Measurements from ENCODE around the gene PACRG. TPM values are rescaled to one million over a fixed set of nuclear protein-coding genes. Genes with fewer than 3 reads are reported as not detected.
"Not testable (repeated sequence)": the region's sequence is repeated elsewhere in the genome, so short reads cannot be mapped to it uniquely, and the experiment has no call there.

Gene PACRG
- not detected for total RNA-seq
- polyA plus RNA-seq: not detected

DNA sequence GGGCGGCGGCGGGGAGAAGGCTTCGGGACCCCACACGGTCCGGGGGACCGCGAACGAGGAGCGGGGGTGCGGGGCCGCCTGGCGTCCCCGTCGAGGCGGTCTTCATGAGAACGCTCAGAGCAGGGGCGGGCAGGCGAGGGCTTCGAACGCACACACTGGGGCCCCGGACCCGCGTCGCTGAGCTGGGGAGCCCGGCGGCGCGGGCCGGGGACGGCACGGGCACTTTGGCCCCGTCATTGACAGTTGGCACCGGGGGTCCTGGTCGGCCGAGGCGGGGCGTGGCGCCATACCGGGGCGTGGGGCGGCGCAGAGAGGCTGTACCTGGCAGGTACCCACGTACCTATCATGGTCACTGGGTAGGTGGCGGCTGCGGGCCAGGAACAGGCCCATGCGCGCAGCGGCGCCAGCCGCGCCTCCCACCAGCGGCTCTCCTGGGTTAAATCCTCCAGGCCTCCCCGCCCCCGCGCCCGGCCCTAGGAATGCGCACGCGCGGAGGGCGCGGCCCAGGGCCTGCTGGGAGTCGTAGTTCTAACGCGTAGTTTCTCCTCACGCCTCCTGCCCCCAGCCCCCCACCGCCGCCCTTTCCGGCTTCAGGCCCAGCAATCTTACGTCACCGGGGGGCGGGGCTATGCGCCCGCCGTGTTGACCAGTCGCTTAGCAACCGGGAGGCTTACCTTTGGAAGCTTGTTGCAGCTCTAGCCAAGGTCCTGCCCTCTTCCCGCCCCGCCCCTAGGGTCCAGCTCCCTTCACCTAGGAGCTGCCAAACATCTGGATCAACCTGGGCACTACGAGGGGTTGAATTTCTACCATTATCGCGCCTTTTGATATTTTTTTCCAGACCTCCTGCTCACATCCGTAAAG lies at the start of gene PACRG, which contains the start of gene PRKN:
Gene PACRG, plus strand, starts transcription at position 653 of the 861 bp plus-strand sequence.
Gene PRKN, minus strand, starts transcription at position 445 of the 861 bp plus-strand sequence.
- Mint-ChIP-seq H3K36me3 (peaks cover 0 to 1% (median 0%) of the 10 kb centered on the region in 3 donors), H3K27ac (peak within 1 kb of the TSS; percentile 87 to 99 (median 97)), H3K4me3 (peak within 1 kb of the TSS; percentile 83 to 99 (median 93)), H3K27me3 (peaks cover 4 to 9% of the 10 kb centered on the region in 2 donors), H3K9me3 (peaks cover 0 to 2% (median 0%) of the 10 kb centered on the region in 5 donors), H3K4me1 (peaks cover 8 to 19% (median 18%) of the 10 kb centered on the region in 3 donors)
- H3K27me3 ChIP-seq (ENCODE audit: insufficient read depth, low read length, poor library complexity, severe bottlenecking): no peaks in the 10 kb centered on the region
- peak within 1 kb of the TSS; percentile 64 for H3K27ac ChIP-seq (ENCODE audit: low read depth, low read length)
- peak; percentile 92 to 99 (median 94) for DNase-seq
- H3K4me1 ChIP-seq (ENCODE audit: insufficient read depth, low read length): peaks cover 12% of the 10 kb centered on the region
- H3K36me3 ChIP-seq (ENCODE audit: insufficient read depth, low read length): no peaks in the 10 kb centered on the region
- CTCF ChIA-PET: no interaction called here
- H3K4me3 ChIP-seq (ENCODE audit: low read length): peak within 1 kb of the TSS; percentile 61
- no peaks in the 10 kb centered on the region for H3K9me3 ChIP-seq (ENCODE audit: low read length)
- POLR2A ChIA-PET: no interaction called here

GRCh38 chr6:162678896-162679295 lies 48.9 kb upstream of the PACRG start:
- H3K4me3 Mint-ChIP-seq; H3K9me3 ChIP-seq (ENCODE audit: low read length); H3K4me1 ChIP-seq (ENCODE audit: insufficient read depth, low read length); POLR2A ChIA-PET; H3K27me3 Mint-ChIP-seq; H3K9me3 Mint-ChIP-seq; H3K4me3 ChIP-seq (ENCODE audit: low read length); H3K27ac ChIP-seq (ENCODE audit: low read depth, low read length); H3K27ac Mint-ChIP-seq; H3K27me3 ChIP-seq (ENCODE audit: insufficient read depth, low read length, poor library complexity, severe bottlenecking); DNase-seq; CTCF ChIA-PET; H3K36me3 ChIP-seq (ENCODE audit: insufficient read depth, low read length); H3K36me3 Mint-ChIP-seq; H3K4me1 Mint-ChIP-seq: not testable (repeated sequence)

- ChIA-PET CTCF (no interaction called here), POLR2A (no interaction called here)
- Histone ChIP-seq H3K4me3 (ENCODE audit: low read length) (no peak overlapping the region), H3K9me3 (ENCODE audit: low read length) (no peaks in the 10 kb centered on the region), H3K4me1 (ENCODE audit: insufficient read depth, low read length) (no peaks in the 10 kb centered on the region), H3K27me3 (ENCODE audit: insufficient read depth, low read length, poor library complexity, severe bottlenecking) (no peaks in the 10 kb centered on the region), H3K27ac (ENCODE audit: low read depth, low read length) (no peak overlapping the region), H3K36me3 (ENCODE audit: insufficient read depth, low read length) (no peaks in the 10 kb centered on the region)
- peaks cover 0 to 9% (median 0%) of the 10 kb centered on the region in 3 donors for H3K36me3 Mint-ChIP-seq
- no peak overlapping the region for H3K27ac Mint-ChIP-seq
- peaks cover 0 to 2% (median 0%) of the 10 kb centered on the region in 5 donors for H3K9me3 Mint-ChIP-seq
- no peak for DNase-seq
- H3K27me3 Mint-ChIP-seq: no peaks in the 10 kb centered on the region
- no peaks in the 10 kb centered on the region for H3K4me1 Mint-ChIP-seq
- no peak overlapping the region for H3K4me3 Mint-ChIP-seq
Measured at GRCh38 chr6:162679681-162680080, 48.1 kb upstream of the PACRG start.

- H3K36me3 ChIP-seq (ENCODE audit: insufficient read depth, low read length): no peaks in the 10 kb centered on the region
- POLR2A ChIA-PET: no interaction called here
- H3K27me3 ChIP-seq (ENCODE audit: insufficient read depth, low read length, poor library complexity, severe bottlenecking): no peaks in the 10 kb centered on the region
- no peaks in the 10 kb centered on the region for H3K4me1 Mint-ChIP-seq
- H3K27ac Mint-ChIP-seq: no peak overlapping the region
- no peaks in the 10 kb centered on the region for H3K4me1 ChIP-seq (ENCODE audit: insufficient read depth, low read length)
- no peak overlapping the region for H3K27ac ChIP-seq (ENCODE audit: low read depth, low read length)
- H3K36me3 Mint-ChIP-seq: peaks cover 0 to 9% (median 0%) of the 10 kb centered on the region in 3 donors
- H3K27me3 Mint-ChIP-seq: no peaks in the 10 kb centered on the region
- H3K4me3 Mint-ChIP-seq: no peak overlapping the region
- CTCF ChIA-PET: no interaction called here
- peaks cover 0 to 2% (median 0%) of the 10 kb centered on the region in 5 donors for H3K9me3 Mint-ChIP-seq
- H3K9me3 ChIP-seq (ENCODE audit: low read length): no peaks in the 10 kb centered on the region
- H3K4me3 ChIP-seq (ENCODE audit: low read length): no peak overlapping the region
- DNase-seq: no peak
Measured at GRCh38 chr6:162680367-162680766, 47.4 kb upstream of the PACRG start.

- ChIA-PET POLR2A (no interaction called here), CTCF (no interaction called here)
- no peak overlapping the region for H3K4me3 ChIP-seq (ENCODE audit: low read length)
- H3K27me3 Mint-ChIP-seq: no peaks in the 10 kb centered on the region
- H3K27ac ChIP-seq (ENCODE audit: low read depth, low read length): no peak overlapping the region
- H3K4me3 Mint-ChIP-seq: no peak overlapping the region
- peaks cover 0 to 2% (median 0%) of the 10 kb centered on the region in 5 donors for H3K9me3 Mint-ChIP-seq
- H3K4me1 Mint-ChIP-seq: no peaks in the 10 kb centered on the region
- H3K9me3 ChIP-seq (ENCODE audit: low read length): no peaks in the 10 kb centered on the region
- no peaks in the 10 kb centered on the region for H3K36me3 ChIP-seq (ENCODE audit: insufficient read depth, low read length)
- H3K36me3 Mint-ChIP-seq: peaks cover 0 to 9% (median 0%) of the 10 kb centered on the region in 3 donors
- H3K27ac Mint-ChIP-seq: no peak overlapping the region
- DNase-seq: no peak
- H3K27me3 ChIP-seq (ENCODE audit: insufficient read depth, low read length, poor library complexity, severe bottlenecking): no peaks in the 10 kb centered on the region
- H3K4me1 ChIP-seq (ENCODE audit: insufficient read depth, low read length): no peaks in the 10 kb centered on the region
Measured at GRCh38 chr6:162680871-162681270, 46.9 kb upstream of the PACRG start.

GRCh38 chr6:162681447-162681846 lies 46.3 kb upstream of the PACRG start:
- H3K4me3 Mint-ChIP-seq: no peak overlapping the region
- DNase-seq: no peak
- H3K27me3 Mint-ChIP-seq: no peaks in the 10 kb centered on the region
- Histone ChIP-seq H3K27ac (ENCODE audit: low read depth, low read length) (no peak overlapping the region), H3K4me1 (ENCODE audit: insufficient read depth, low read length) (no peaks in the 10 kb centered on the region), H3K4me3 (ENCODE audit: low read length) (no peak overlapping the region), H3K9me3 (ENCODE audit: low read length) (no peaks in the 10 kb centered on the region), H3K27me3 (ENCODE audit: insufficient read depth, low read length, poor library complexity, severe bottlenecking) (no peaks in the 10 kb centered on the region), H3K36me3 (ENCODE audit: insufficient read depth, low read length) (no peaks in the 10 kb centered on the region)
- no peaks in the 10 kb centered on the region for H3K4me1 Mint-ChIP-seq
- ChIA-PET CTCF (no interaction called here), POLR2A (no interaction called here)
- no peak overlapping the region for H3K27ac Mint-ChIP-seq
- H3K9me3 Mint-ChIP-seq: peaks cover 0 to 2% (median 0%) of the 10 kb centered on the region in 5 donors
- H3K36me3 Mint-ChIP-seq: peaks cover 0 to 9% (median 0%) of the 10 kb centered on the region in 3 donors

GRCh38 chr6:162683135-162683534 lies 44.6 kb upstream of the PACRG start:
- Mint-ChIP-seq H3K4me3 (no peak overlapping the region), H3K4me1 (no peaks in the 10 kb centered on the region), H3K9me3 (peaks cover 0 to 5% (median 2%) of the 10 kb centered on the region in 5 donors), H3K27ac (no peak overlapping the region), H3K27me3 (no peaks in the 10 kb centered on the region), H3K36me3 (peaks cover 0 to 9% (median 0%) of the 10 kb centered on the region in 3 donors)
- ChIA-PET POLR2A (no interaction called here), CTCF (no interaction called here)
- no peaks in the 10 kb centered on the region for H3K36me3 ChIP-seq (ENCODE audit: insufficient read depth, low read length)
- H3K27me3 ChIP-seq (ENCODE audit: insufficient read depth, low read length, poor library complexity, severe bottlenecking): no peaks in the 10 kb centered on the region
- DNase-seq: no peak
- no peaks in the 10 kb centered on the region for H3K9me3 ChIP-seq (ENCODE audit: low read length)
- no peak overlapping the region for H3K4me3 ChIP-seq (ENCODE audit: low read length)
- H3K27ac ChIP-seq (ENCODE audit: low read depth, low read length): no peak overlapping the region
- no peaks in the 10 kb centered on the region for H3K4me1 ChIP-seq (ENCODE audit: insufficient read depth, low read length)

DNA sequence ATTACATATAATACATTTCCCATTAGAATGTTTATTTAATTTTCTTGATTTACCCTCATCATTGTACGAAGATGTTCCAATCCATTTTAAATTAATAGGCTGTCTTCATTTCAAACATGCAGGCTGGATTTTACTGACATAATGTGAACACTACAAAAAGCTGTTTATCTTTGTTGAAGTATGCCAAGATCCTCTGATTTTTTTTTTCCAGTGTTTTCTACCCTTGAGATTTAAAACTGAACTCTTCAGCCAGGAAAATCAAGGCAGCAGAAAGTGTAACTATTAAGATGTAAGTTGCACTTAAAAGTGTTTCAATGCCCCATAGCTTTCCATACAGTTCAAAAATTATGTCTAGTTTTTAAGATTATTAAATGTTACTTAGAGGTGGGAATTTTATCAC lies 43.7 kb upstream of the PACRG start:
- ChIA-PET CTCF (no interaction called here), POLR2A (no interaction called here)
- no peak overlapping the region for H3K27ac Mint-ChIP-seq
- H3K27me3 Mint-ChIP-seq: no peaks in the 10 kb centered on the region
- Histone ChIP-seq H3K27me3 (ENCODE audit: insufficient read depth, low read length, poor library complexity, severe bottlenecking) (no peaks in the 10 kb centered on the region), H3K4me1 (ENCODE audit: insufficient read depth, low read length) (no peaks in the 10 kb centered on the region), H3K27ac (ENCODE audit: low read depth, low read length) (no peak overlapping the region), H3K9me3 (ENCODE audit: low read length) (no peaks in the 10 kb centered on the region), H3K36me3 (ENCODE audit: insufficient read depth, low read length) (no peaks in the 10 kb centered on the region), H3K4me3 (ENCODE audit: low read length) (no peak overlapping the region)
- peaks cover 0 to 5% (median 2%) of the 10 kb centered on the region in 5 donors for H3K9me3 Mint-ChIP-seq
- no peak overlapping the region for H3K4me3 Mint-ChIP-seq
- peaks cover 0 to 9% (median 0%) of the 10 kb centered on the region in 3 donors for H3K36me3 Mint-ChIP-seq
- no peak for DNase-seq
- no peaks in the 10 kb centered on the region for H3K4me1 Mint-ChIP-seq
